Kidney tubule cell (primary cell): ENCODE results near the gene AKAP8L.
"Not testable (repeated sequence)": the region's sequence is repeated elsewhere in the genome, so short reads cannot be mapped to it uniquely, and the experiment has no call there.

ENCODE experiments used
- DNase-seq: peaks from one replicate; pipeline ENCODE4 v3.0.0-alpha.2; 2018; ENCODE audit warnings: low spot score

AKAP8L gene

DNA sequence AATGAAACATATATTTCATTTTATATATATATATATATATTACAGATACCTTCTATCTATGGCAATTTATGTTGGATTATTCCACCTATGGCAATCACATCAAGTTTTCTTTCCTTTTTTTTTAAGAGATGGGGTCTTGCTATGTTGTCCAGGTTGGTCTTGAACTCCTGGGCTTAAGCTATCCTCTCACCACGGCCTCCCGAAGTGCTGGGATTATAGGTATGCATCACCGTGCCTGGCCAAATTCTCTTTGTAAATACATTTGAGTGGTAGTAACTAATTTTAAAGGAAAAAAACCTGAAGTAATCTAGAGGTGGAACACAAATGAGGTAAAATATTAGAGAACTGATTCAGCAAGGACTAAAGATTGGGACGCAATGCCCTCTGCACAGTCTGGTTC, 64.9 kb downstream of the AKAP8L start:
- no peak for DNase-seq

DNA sequence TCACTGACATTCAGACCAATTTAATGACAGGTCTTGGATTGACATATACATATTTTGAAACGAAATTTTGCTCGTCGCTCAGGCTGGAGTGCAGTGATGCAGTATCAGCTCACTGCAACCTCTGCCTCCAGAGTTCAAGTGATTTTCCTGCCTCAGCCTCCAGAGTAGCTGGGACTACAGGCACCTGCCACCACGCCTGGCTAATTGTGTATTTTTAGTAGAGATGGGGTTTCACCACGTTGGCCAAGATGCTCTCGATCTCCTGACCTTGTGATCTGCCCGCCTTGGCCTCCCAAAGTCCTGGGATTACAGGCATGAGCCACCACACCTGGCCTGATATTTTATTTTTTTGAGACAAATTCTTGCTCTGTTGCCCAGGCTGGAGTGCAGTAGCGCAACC, 66.3 kb downstream of the AKAP8L start:
- DNase-seq = not testable (repeated sequence)

DNA sequence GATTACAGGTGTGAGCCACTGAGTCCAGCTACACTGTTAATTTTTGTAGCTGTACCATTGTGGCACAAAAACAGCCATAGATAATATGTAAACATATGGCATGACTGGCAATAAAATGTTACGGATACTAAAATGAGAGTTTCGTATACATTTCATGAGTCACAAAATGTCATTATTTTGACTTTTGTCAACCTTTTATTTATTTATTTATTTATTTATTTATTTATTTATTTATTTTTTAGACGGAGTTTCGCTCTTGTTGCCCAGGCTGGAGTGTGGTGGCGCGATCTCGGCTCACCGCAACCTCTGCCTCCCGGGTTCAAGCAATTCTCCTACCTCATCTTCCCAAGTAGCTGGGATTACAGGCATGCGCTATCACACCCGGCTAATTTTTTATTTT, 77.5 kb downstream of the AKAP8L start:
- not testable (repeated sequence) for DNase-seq

DNA sequence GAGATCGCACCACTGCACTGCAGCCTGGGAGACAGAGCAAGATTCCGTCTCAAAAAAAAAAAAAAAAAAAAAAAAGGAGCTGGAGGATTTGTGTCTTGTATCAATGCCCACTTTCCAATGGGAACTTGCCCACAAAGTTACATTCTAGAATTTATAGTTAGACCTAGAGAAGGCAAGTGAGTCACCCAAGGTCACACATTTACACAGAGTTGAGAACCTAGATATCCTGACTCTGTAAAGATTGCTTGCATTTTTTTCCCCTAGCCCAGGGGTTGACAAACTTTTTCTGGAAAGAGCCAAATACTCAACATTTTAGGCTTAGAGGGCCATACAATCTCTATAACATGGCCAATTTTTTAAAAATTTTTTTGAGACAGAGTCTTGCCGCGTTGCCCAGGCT, 78.7 kb downstream of the AKAP8L start:
- DNase-seq = no peak

DNA sequence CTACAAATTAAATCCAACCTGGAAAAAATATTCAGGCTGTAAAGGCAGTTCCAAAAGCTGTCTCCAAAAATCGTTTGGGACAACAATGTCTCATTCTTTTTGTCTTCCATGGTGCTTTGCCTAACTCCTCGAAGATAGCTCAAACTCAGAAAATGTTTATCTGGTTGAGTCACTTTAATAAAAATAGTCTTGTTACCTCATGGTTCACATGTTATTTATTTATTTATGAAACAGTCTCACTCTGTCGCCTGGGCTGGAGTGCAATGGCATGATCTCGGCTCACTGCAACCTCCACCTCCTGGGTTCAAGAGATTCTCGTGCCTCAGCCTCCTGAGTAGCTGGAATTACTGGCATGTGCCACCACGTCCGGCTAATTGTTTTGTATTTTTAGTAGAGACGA, 81.6 kb downstream of the AKAP8L start:
- DNase-seq = peak; percentile 48

DNA sequence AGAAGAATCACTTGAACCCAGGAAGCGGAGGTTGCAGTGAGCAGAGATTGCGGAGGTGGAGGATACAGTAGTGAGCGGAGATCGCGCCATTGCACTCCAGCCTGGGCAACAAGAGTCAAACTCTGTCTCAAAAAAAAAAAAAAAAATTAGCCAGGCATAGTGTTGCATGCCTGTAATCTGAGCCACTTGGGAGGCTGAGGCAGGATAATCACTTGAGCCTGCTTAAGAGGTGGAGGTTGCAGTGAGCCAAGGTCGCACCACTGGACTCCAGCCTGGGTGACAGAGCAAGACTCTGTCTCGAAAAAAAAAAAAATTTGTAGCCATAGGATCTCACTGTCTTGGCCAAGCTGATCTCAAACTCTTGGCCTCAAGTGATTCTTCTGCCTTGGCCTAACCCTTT, 82.8 kb downstream of the AKAP8L start:
- DNase-seq = not testable (repeated sequence)

DNA sequence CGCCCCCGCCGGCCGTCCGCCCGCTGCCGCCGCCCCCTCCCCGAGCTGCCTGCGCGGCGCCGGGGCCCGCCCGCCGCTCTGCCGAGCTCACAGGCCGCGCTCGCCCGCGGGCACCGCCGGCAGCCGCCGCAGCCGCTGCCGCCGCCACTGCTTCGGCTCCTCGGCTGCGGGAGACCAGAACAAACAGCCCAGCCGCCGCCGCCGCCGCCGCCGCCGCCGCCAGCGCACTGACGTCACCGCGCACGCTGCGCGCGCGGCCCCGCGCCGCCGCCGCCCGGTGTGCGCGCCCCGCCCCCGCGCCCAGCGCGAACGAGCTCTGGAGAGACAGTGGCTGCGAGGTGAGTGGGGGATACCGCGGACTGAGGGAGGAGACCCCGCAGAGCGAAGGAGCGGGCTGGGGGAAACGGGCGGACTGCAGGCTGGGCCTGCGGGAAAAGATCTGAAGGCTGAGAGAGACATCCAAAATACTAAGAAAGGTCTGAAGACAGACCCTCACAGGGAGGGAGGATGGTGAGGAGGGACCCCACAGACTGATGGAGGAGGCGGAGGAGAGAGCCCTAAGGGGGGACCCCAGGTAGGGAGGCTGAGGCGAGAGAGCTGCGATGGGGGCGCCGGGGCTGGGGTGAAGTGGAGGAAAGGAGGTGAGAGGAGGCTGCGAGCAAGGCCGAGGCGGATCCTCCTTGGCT, 86.3 kb downstream of the AKAP8L start, which contains the start of gene BRD4:
Gene BRD4 (minus strand): TSS at position 229 of the 686 bp plus-strand sequence. CDS start 59,440 bp downstream, outside the sequence.
- peak; percentile 77 for DNase-seq

DNA sequence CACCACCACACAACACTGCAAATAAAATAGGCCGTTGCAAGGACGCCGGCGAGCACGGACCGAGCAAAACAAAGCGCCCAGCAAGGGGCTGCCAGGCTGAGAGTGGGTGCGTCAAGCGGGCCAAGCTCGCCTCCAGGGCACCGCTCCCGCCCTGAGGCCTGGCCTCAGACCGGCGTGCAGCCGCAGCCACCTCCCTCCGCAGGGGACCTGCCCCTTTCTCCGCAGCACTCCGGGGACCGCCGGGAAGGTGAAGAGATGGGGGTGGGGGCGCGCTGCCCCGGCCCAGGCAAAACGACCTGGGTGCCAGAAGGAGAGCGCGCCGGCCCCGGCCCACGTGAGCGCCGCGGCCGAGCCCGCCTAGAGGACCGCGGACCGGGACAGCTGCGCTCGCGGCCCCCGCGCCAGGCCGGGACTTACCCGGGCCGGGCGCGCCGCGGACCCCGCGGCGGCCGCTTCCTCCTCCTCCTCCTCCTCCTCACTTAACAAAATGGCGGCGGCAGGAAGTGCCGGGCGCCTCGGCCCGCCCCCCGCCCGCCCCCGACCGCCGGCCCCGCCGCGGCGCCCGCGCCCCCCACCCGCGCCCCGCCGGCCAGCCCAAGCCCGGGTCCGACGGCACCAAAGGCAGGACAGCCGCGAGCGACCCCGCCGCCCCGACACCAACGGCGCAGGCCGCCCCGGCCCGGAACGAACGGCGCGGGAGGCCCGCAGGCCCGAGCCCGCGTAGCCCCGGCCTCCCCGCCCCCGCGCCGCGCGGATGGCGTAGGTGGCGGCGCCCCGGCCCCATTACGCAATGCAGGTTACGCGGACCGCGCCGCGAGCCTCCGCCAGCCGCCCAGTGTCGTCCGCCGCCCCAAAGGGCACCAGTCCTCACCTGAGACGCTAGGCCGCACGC, 87.1 kb downstream of the AKAP8L start:
- peak; percentile 54 for DNase-seq

DNA sequence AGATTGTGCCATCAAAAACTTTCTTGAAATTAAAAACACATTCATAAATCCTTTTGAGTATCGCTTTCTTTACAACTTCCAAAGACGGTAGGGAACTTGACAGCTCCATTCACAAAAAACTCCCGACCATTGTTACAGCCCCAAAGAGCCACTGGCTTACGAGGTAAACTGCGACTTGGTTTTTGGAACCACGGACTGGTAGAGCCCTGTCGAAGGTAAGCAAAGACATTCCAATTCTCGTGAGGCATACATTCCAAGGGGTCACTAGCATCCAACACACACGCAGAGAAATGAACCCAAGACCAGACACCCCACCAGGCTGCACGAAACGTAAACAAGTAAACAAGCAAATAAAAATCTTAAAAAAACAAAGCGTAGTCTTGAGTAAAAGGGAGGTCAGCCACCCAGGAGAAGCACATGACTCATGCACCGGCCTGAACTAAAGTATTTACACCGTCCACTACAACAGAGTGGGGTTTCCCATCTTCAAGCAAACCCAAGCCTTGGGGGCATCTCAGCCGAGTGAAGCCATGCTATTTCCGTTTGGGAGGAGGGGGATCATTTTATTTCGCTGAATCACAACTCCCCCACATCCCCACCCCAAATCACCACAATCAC, 87.9 kb downstream of the AKAP8L start:
- peak; percentile 84 for DNase-seq
